HG03280 (cell line): ENCODE data around the gene ASCC3.
"Not testable (repeated sequence)": the region's sequence is repeated elsewhere in the genome, so short reads cannot be mapped to it uniquely, and the experiment has no call there.

Source experiments
- ATAC-seq: cut with Tn5 transposase; IDR thresholded peaks from one replicate; pipeline ENCODE4 v1.9.1; 2021; ENCODE audit warnings: mild to moderate bottlenecking, moderate library complexity; ENCODE audit not compliant: unreplicated experiment

ASCC3 gene

GRCh38 chr6:100880853-100881706 is at the start of gene ASCC3:
Gene ASCC3, minus strand, starts transcription at chr6:100881329. Its CDS starts 13,332 bp downstream, at chr6:100867997.
- ATAC-seq, result peak; percentile 98

- ATAC-seq, result no peak
Observed at GRCh38 chr6:100925749-100926148, 44.6 kb upstream of the ASCC3 start.

- no peak for ATAC-seq
Observed at GRCh38 chr6:100924534-100925227, 43.6 kb upstream of the ASCC3 start.

- ATAC-seq, result no peak
Observed at GRCh38 chr6:100923481-100924165, 42.5 kb upstream of the ASCC3 start.

- no peak for ATAC-seq
Observed at GRCh38 chr6:100920028-100920605, 39.0 kb upstream of the ASCC3 start.

- ATAC-seq, result no peak
Observed at GRCh38 chr6:100918152-100918551, 37.0 kb upstream of the ASCC3 start.

- no peak for ATAC-seq
Observed at GRCh38 chr6:100915876-100916275, 34.7 kb upstream of the ASCC3 start.

GRCh38 chr6:100913400-100914276 is 32.5 kb upstream of the ASCC3 start:
- ATAC-seq, result no peak

- no peak for ATAC-seq
Observed at GRCh38 chr6:100906325-100906724, 25.2 kb upstream of the ASCC3 start.

GRCh38 chr6:100905067-100905466 is 23.9 kb upstream of the ASCC3 start:
- no peak for ATAC-seq

- ATAC-seq, result no peak
Observed at GRCh38 chr6:100904316-100904715, 23.2 kb upstream of the ASCC3 start.

GRCh38 chr6:100901582-100901981 is 20.5 kb upstream of the ASCC3 start:
- ATAC-seq, result no peak

- ATAC-seq, result no peak
Observed at GRCh38 chr6:100899202-100899601, 18.1 kb upstream of the ASCC3 start.

- ATAC-seq, result no peak
Observed at GRCh38 chr6:100897671-100898070, 16.5 kb upstream of the ASCC3 start.

- ATAC-seq, result no peak
Observed at GRCh38 chr6:100893743-100894142, 12.6 kb upstream of the ASCC3 start.

GRCh38 chr6:100892693-100893092 is 11.6 kb upstream of the ASCC3 start:
- no peak for ATAC-seq

GRCh38 chr6:100892116-100892515 is 11.0 kb upstream of the ASCC3 start:
- ATAC-seq, result no peak

- ATAC-seq, result no peak
Observed at GRCh38 chr6:100891079-100891478, 9.9 kb upstream of the ASCC3 start.

- not testable (repeated sequence) for ATAC-seq
Observed at GRCh38 chr6:100890646-100891045, 9.5 kb upstream of the ASCC3 start.

- ATAC-seq, result no peak
Observed at GRCh38 chr6:100889351-100889750, 8.2 kb upstream of the ASCC3 start.
